Measurements from ENCODE around the gene ARHGEF3. TPM values are rescaled to one million over a fixed set of nuclear protein-coding genes. Genes with fewer than 3 reads are reported as not detected.

The ARHGEF3 gene
- polyA plus RNA-seq, 1 experiment = 2.1 TPM

- peaks cover 2% of the 10 kb centered on the region; the same call in 1 of the 2 replicates for H3K27me3 ChIP-seq (ENCODE audit: control insufficient read depth, insufficient read depth, low read length)
- CTCF ChIA-PET = interaction anchor here (1.5 kb wide), 1 partner anchor 222 kb away, joined by 3 read pairs; no protein-coding TSS in a partner anchor
- H3K36me3 ChIP-seq (ENCODE audit: control insufficient read depth, insufficient read depth, low read length) = no peaks in the 10 kb centered on the region
- POLR2A ChIA-PET = no interaction called here
- H3K4me3 ChIP-seq (ENCODE audit: low read depth, low read length) = no peak overlapping the region
- no peak for DNase-seq (ENCODE audit: low read depth)
- TF ChIP-seq CTCF (IDR thresholded peaks at IDR 0.05; ENCODE audit: insufficient read depth, low read depth, low read length) = no peak
These were observed 27.8 kb downstream of the ARHGEF3 start for GRCh38 chr3:56773986-56774385.

- H3K27me3 ChIP-seq (ENCODE audit: control insufficient read depth, insufficient read depth, low read length) = peaks cover 2% of the 10 kb centered on the region; the same call in 1 of the 2 replicates
- H3K36me3 ChIP-seq (ENCODE audit: control insufficient read depth, insufficient read depth, low read length) = no peaks in the 10 kb centered on the region
- no peak for DNase-seq (ENCODE audit: low read depth)
- no peak overlapping the region for H3K4me3 ChIP-seq (ENCODE audit: low read depth, low read length)
- CTCF ChIA-PET = interaction anchor here (1.5 kb wide), 1 partner anchor 222 kb away, joined by 3 read pairs; no protein-coding TSS in a partner anchor
- POLR2A ChIA-PET = no interaction called here
- no peak for TF ChIP-seq CTCF (IDR thresholded peaks at IDR 0.05; ENCODE audit: insufficient read depth, low read depth, low read length)
These were observed 28.5 kb downstream of the ARHGEF3 start for GRCh38 chr3:56772952-56773938.

- Histone ChIP-seq H3K4me3 (ENCODE audit: low read depth, low read length) (no peak overlapping the region), H3K27me3 (ENCODE audit: control insufficient read depth, insufficient read depth, low read length) (no peaks in the 10 kb centered on the region), H3K36me3 (ENCODE audit: control insufficient read depth, insufficient read depth, low read length) (no peaks in the 10 kb centered on the region)
- ChIA-PET POLR2A (no interaction called here), CTCF (no interaction called here)
- no peak for TF ChIP-seq CTCF (IDR thresholded peaks at IDR 0.05; ENCODE audit: insufficient read depth, low read depth, low read length)
- no peak for DNase-seq (ENCODE audit: low read depth)
These were observed 30.4 kb downstream of the ARHGEF3 start for GRCh38 chr3:56771376-56771775.

GRCh38 chr3:56769116-56769707, 32.5 kb downstream of the ARHGEF3 start:
- Histone ChIP-seq H3K36me3 (ENCODE audit: control insufficient read depth, insufficient read depth, low read length) (no peaks in the 10 kb centered on the region), H3K4me3 (ENCODE audit: low read depth, low read length) (no peak overlapping the region), H3K27me3 (ENCODE audit: control insufficient read depth, insufficient read depth, low read length) (no peaks in the 10 kb centered on the region)
- no peak for TF ChIP-seq CTCF (IDR thresholded peaks at IDR 0.05; ENCODE audit: insufficient read depth, low read depth, low read length)
- ChIA-PET CTCF (interaction anchor here (1.0 to 1.7 kb wide), 3 partner anchors 11 to 219 kb away, joined by 3 to 5 read pairs (median 5); no protein-coding TSS in a partner anchor), POLR2A (no interaction called here)
- no peak for DNase-seq (ENCODE audit: low read depth)
